Measurements from ENCODE around the gene SNRPD2.

SNRPD2 gene

DNA sequence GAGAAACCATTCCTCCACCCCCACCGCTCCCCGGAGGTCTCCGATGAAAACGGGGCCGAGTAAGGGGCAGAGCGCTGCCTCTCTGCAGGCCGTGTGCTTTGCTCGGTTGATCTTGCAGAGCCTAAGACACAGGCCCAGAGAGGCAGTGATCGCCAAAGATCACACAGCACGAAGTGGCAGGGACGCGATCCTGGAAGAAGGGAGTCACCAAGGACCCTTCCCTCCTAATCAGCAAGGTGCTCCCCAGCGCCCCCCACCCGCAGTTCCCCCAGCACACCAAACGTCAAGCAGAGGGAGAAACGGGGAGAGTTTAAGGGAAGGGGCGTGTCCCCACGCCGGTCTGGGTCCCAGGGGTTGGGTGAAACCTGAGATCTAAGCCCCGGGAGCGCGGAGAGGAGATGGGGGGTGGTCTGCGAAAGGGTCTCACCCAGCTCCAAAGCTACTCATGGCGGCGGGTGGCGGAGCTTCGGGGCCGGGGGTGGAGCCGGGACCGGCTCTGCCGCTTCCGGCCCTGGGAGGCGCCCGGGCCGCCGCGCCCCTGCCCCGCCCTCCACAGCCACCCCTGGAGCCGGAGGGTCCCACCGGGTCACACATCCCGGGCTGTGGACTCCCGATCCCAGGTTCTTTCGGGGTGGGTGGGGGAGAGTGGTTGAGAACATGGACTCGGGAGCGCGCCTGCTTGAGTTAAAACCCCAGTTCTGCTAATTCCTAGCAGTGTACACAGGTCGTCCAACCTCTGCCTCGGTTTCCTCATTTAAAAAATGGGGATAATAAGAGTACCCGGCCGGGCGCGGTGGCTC, 52.6 kb downstream of the SNRPD2 start, which contains the start of gene EML2:
Gene EML2 (minus strand): TSS at position 468 of the 800 bp plus-strand sequence. CDS start 21 bp downstream, at position 447.
- H3K27ac ChIP-seq = peak within 1 kb of the TSS; percentile 69; the same call in 1 of the 2 replicates
- TF ChIP-seq, protein P1, sequence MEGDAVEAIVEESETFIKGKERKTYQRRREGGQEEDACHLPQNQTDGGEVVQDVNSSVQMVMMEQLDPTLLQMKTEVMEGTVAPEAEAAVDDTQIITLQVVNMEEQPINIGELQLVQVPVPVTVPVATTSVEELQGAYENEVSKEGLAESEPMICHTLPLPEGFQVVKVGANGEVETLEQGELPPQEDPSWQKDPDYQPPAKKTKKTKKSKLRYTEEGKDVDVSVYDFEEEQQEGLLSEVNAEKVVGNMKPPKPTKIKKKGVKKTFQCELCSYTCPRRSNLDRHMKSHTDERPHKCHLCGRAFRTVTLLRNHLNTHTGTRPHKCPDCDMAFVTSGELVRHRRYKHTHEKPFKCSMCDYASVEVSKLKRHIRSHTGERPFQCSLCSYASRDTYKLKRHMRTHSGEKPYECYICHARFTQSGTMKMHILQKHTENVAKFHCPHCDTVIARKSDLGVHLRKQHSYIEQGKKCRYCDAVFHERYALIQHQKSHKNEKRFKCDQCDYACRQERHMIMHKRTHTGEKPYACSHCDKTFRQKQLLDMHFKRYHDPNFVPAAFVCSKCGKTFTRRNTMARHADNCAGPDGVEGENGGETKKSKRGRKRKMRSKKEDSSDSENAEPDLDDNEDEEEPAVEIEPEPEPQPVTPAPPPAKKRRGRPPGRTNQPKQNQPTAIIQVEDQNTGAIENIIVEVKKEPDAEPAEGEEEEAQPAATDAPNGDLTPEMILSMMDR (conservative IDR thresholded peaks at IDR 0.05) = peak; percentile 50

DNA sequence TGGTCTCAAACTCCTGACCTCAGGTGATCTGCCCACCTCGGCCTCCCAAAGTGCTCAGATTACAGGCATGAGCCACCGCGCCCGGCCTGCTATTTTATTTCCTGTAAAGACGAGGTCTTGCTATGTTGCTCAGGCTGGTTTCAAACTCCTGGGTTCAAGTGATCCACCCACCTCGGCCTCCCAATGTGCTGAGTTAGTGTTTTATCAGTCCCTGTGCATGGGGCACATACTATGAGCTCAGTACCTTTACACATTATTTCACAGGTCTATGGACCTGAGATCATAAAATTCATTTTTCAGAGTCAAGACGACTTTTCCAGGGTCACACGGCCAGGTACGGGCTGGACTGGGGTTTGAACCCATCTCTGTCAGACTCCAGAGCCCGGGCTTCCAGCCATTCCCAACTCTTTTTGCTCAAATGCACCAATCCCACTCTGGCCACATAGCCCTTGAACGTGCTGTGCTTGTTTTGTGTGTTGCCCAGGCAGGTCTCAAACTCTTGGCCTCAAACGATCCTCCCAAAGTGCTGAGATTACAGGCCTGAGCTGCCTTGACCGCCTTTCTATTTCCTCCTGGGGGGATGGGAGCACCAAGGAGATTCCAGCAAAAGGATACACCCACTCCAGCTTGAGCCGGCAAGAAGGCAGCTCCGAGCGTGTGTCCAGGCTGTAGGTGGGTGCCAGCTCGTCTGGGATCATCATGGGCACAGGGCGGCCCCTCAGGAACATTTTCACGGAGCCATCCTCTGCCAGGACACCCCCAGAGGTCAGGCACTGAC, 53.7 kb downstream of the SNRPD2 start:
- TF ChIP-seq, protein P1 (conservative IDR thresholded peaks at IDR 0.05) = no peak
- H3K27ac ChIP-seq = peak overlapping the region; percentile 69; the same call in 1 of the 2 replicates

Measured in VCaP (cell line).